ENCODE results near the gene USPL1.

Gene USPL1

GRCh38 chr13:30617315-30618185 lies at the start of gene USPL1:
TSS of gene USPL1 (plus strand) at chr13:30617920. CDS start at chr13:30621141, 3,221 bp downstream.
- H3K27ac Mint-ChIP-seq, result no peak within 1 kb of the TSS
- intact Hi-C loops (cut with micrococcal nuclease), result loop anchor here (1.0 to 5.0 kb wide), 8 partner anchors 10 to 765 kb away; partner anchors contain the start of genes KATNAL1 and UBL3

DNA sequence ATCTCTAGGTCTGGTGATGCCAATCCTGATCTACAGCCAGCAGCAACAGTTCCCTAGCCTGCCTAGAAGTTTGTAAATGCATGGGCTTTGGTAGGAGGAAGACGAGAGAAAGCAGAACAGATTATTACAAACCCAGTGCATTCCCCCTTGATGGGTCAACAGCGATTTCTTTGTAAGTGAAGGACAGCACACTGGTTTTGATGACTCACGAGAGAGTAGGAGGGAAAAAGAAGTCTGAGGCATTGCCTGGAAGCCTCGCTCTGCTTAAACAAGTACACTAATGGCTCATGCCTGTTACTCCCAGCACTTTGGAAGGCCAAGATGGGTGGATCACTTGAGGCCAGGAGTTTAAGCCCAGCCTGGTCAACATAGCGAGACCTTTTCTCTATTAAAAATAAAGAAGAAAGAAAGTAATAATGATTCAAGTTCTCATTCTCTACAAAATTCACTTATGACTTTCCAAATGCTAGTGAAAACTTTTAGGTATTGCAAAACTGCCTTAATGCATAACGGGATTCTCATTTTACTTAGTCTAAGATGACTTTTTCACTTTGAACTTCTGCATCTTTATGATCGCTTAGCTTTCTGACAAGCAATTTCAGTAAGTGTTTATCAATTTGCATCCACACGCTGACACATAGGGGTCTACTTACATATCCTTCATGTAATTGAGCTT lies 47.7 kb upstream of the USPL1 start:
- H3K4me1 Mint-ChIP-seq (ENCODE audit: low read depth), result peaks cover 18% of the 10 kb centered on the region
- H3K27ac Mint-ChIP-seq, result peak overlapping the region; percentile 83
- intact Hi-C loops (cut with micrococcal nuclease), result loop anchor here (5.0 kb wide), 2 partner anchors 47 to 103 kb away; partner anchors contain the start of genes HMGB1 and USPL1
- no peak overlapping the region for H3K4me3 Mint-ChIP-seq
- no peaks in the 10 kb centered on the region for H3K36me3 Mint-ChIP-seq (ENCODE audit: low read depth)
- no peaks in the 10 kb centered on the region for H3K9me3 Mint-ChIP-seq
- H3K27me3 Mint-ChIP-seq, result no peaks in the 10 kb centered on the region

More at GRCh38 chr13:30617315-30618185, at the start of gene USPL1:
- Mint-ChIP-seq H3K4me3 (no peak within 1 kb of the TSS), H3K27me3 (no peaks in the 10 kb centered on the region), H3K36me3 (ENCODE audit: low read depth) (peaks cover 15% of the 10 kb centered on the region), H3K9me3 (no peaks in the 10 kb centered on the region), H3K4me1 (ENCODE audit: low read depth) (peaks cover 18% of the 10 kb centered on the region)

DNA sequence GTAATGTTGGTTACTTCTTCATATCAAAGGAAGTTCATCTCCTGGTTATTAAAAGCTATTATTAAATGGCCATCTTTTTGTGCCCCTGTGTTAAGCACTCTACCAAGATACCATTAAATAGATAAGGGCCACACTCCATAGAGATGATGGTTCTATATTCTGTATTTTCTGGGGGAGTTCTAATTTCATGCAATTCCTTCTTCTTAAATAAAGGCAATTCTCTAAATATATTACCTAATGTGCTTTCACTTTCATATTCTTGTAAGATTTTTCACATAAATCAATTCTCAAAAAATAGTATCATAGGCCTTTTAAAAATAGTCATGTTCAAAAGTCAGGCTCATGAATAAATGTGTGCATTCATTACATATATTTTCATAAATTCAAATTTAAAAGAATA lies 47.0 kb upstream of the USPL1 start:
- intact Hi-C loops (cut with micrococcal nuclease), result loop anchor here (5.0 kb wide), 2 partner anchors 47 to 103 kb away; partner anchors contain the start of genes HMGB1 and USPL1
- H3K4me1 Mint-ChIP-seq (ENCODE audit: low read depth), result peaks cover 18% of the 10 kb centered on the region

GRCh38 chr13:30572859-30573275 lies 44.9 kb upstream of the USPL1 start:
- Mint-ChIP-seq H3K27me3 (peaks cover 11% of the 10 kb centered on the region), H3K36me3 (ENCODE audit: low read depth) (no peaks in the 10 kb centered on the region), H3K9me3 (no peaks in the 10 kb centered on the region), H3K4me1 (ENCODE audit: low read depth) (peaks cover 35% of the 10 kb centered on the region), H3K4me3 (peak overlapping the region; percentile 9), H3K27ac (peak overlapping the region; percentile 63)
- intact Hi-C loops (cut with micrococcal nuclease), result loop anchor here (5.0 kb wide), 2 partner anchors 44 to 106 kb away; partner anchors contain the start of genes HMGB1 and USPL1

More for the DNA sequence above, 47.0 kb upstream of the USPL1 start:
- Mint-ChIP-seq H3K4me3 (no peak overlapping the region), H3K9me3 (no peaks in the 10 kb centered on the region), H3K27me3 (no peaks in the 10 kb centered on the region), H3K36me3 (ENCODE audit: low read depth) (no peaks in the 10 kb centered on the region), H3K27ac (peak overlapping the region; percentile 83)

GRCh38 chr13:30576528-30576927 lies 41.2 kb upstream of the USPL1 start:
- intact Hi-C loops (cut with micrococcal nuclease), result no loop called here
- no peak overlapping the region for H3K27ac Mint-ChIP-seq

DNA sequence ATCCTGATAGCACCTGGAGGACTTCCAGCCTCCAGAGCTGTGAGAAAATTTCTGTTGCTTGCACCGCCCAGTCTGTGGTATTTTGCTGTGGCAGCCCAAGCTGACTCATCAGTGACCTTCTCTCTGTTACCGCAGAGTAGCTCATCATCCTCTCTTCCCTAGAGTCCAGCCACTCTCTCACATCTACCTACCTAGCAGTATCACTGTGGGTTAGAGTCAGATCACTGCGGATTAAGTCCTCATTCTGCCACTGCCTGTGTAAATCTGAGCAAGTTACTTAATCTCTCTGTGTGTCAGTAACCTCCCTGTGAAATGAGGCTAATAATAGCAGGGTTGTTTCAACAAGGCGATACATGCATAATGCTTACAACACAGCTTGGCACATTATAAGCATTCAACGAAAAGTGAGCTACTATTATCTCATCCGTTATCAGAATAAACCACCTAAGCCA lies 40.3 kb upstream of the USPL1 start:
- H3K27me3 Mint-ChIP-seq, result peaks cover 12% of the 10 kb centered on the region
- H3K4me3 Mint-ChIP-seq, result no peak overlapping the region
- no peaks in the 10 kb centered on the region for H3K9me3 Mint-ChIP-seq
- H3K27ac Mint-ChIP-seq, result no peak overlapping the region
- intact Hi-C loops (cut with micrococcal nuclease), result no loop called here
- no peaks in the 10 kb centered on the region for H3K36me3 Mint-ChIP-seq (ENCODE audit: low read depth)
- H3K4me1 Mint-ChIP-seq (ENCODE audit: low read depth), result peaks cover 19% of the 10 kb centered on the region

More at GRCh38 chr13:30576528-30576927, 41.2 kb upstream of the USPL1 start:
- Mint-ChIP-seq H3K9me3 (no peaks in the 10 kb centered on the region), H3K36me3 (ENCODE audit: low read depth) (no peaks in the 10 kb centered on the region), H3K4me3 (no peak overlapping the region), H3K27me3 (peaks cover 12% of the 10 kb centered on the region), H3K4me1 (ENCODE audit: low read depth) (peaks cover 19% of the 10 kb centered on the region)

DNA sequence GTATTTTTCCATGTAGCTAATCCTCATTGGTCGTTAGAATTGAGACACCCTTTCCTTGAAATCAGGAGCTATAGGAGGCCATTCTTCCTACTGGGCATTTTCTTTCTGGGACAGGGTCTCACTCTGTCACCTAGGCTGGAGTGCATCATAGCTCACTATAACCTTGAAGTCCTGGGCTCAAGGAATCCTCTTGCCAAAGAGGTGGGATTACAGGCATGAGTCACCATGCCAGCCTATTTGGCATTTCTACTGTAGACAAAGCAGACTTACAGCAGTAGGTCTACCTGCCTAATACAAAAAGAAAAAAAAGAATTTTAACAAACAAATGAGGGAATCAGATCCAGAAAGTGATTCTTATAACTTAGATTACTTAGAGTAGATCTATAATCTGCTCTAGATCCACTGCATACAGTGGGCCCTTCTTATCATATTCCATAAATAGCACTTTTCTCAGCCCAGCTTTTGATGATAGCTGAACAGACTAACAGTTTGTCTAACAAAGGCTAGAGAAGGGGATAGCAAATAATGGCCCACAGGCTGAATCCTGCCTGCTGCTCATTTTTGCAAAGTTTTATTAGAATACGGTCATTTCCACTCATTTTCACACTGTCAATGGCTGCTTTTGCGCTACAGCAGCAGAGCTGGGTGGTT lies 36.7 kb upstream of the USPL1 start:
- Mint-ChIP-seq H3K4me3 (no peak overlapping the region), H3K36me3 (ENCODE audit: low read depth) (no peaks in the 10 kb centered on the region), H3K9me3 (no peaks in the 10 kb centered on the region), H3K27ac (no peak overlapping the region), H3K4me1 (ENCODE audit: low read depth) (peaks cover 29% of the 10 kb centered on the region), H3K27me3 (peaks cover 12% of the 10 kb centered on the region)
- intact Hi-C loops (cut with micrococcal nuclease), result loop anchor here (1.0 to 10.0 kb wide), 2 partner anchors 226 to 449 kb away; no protein-coding TSS in a partner anchor

DNA sequence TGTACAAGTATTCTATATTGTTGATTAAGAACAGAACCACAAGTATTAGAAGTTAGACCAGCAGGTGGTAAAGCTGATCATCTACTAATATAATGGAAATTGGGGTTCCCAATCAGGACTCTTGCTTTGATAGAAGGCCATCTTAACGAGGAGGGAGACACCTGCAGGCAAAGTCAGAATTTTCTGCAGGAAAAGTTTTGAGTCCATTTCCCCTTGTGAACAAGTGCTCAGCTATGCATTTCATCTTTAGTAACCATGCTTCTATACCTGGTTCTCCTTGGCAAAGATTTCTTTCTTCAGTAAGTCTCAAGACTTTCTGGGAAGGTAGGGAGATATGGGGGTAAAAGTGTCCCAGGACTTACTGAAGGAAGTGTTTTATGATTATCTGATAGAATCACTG lies 36.1 kb upstream of the USPL1 start:
- H3K4me1 Mint-ChIP-seq (ENCODE audit: low read depth), result peaks cover 29% of the 10 kb centered on the region
- no peaks in the 10 kb centered on the region for H3K36me3 Mint-ChIP-seq (ENCODE audit: low read depth)
- H3K27me3 Mint-ChIP-seq, result peaks cover 10% of the 10 kb centered on the region
- H3K27ac Mint-ChIP-seq, result no peak overlapping the region
- no peak overlapping the region for H3K4me3 Mint-ChIP-seq
- intact Hi-C loops (cut with micrococcal nuclease), result loop anchor here (1.0 to 10.0 kb wide), 2 partner anchors 227 to 449 kb away; no protein-coding TSS in a partner anchor
- no peaks in the 10 kb centered on the region for H3K9me3 Mint-ChIP-seq

DNA sequence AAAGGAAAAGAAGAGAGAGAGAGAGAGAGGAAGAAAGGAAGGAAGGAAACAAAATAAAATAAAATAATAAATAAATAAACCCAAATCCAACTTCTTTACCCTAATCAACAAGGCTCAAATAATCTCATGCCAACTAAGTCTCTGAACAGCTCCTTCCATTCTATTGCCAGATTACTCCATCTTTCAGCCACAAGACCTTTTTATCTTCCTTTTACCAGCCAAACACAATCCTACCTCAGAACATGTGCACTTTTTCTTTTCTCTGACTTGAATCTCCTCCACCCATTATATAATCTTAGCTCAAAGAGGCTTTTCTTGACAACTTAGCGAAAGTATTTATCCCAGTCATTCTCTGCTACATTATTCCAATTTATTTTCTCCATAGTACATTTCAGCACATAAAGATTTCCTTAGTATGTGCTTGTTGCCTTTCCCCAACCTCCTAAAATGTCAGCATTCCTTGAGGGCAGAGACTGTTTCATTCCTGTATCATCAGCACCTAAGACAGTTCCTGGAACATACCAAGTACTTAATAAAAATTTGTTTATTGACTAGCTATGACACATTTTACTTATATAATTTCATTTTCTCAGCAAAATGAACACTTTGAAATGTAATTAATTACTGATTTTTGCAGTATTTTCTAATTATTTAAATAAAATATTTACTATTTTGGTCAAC lies 33.5 kb upstream of the USPL1 start:
- H3K27ac Mint-ChIP-seq, result no peak overlapping the region
- H3K4me3 Mint-ChIP-seq, result no peak overlapping the region
- H3K36me3 Mint-ChIP-seq (ENCODE audit: low read depth), result no peaks in the 10 kb centered on the region
- no peaks in the 10 kb centered on the region for H3K9me3 Mint-ChIP-seq
- H3K4me1 Mint-ChIP-seq (ENCODE audit: low read depth), result peaks cover 14% of the 10 kb centered on the region
- no peaks in the 10 kb centered on the region for H3K27me3 Mint-ChIP-seq
- intact Hi-C loops (cut with micrococcal nuclease), result loop anchor here (10.0 kb wide), 1 partner anchor 229 kb away; no protein-coding TSS in a partner anchor

DNA sequence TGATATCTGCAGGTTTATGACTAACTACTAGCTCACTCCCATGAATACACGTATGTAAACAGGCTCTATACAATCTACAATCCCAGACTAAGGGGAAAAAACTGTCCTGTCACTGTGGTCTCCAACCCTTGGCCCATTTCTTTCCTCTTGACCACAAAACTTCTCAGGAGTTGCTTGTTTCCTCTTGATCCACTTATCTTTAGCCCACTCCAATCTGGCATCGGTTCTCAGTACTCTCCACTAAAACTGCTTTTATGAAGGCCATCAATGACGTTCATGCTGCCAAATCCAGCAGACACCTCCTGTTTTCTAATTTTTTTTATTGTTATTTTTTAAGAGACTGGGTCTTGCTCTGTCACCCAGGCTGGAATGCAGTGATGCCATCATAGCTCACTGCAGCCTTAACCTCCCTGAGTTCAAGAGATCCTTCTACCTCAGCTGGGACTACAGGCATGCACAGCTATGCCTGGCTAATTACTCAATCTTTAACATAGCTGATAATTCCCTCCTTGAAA lies 31.9 kb upstream of the USPL1 start:
- H3K27ac Mint-ChIP-seq, result no peak overlapping the region

GRCh38 chr13:30587231-30587630 lies 30.5 kb upstream of the USPL1 start:
- Mint-ChIP-seq H3K27ac (no peak overlapping the region), H3K9me3 (no peaks in the 10 kb centered on the region), H3K4me1 (ENCODE audit: low read depth) (peaks cover 14% of the 10 kb centered on the region), H3K4me3 (no peak overlapping the region), H3K27me3 (no peaks in the 10 kb centered on the region), H3K36me3 (ENCODE audit: low read depth) (no peaks in the 10 kb centered on the region)
- intact Hi-C loops (cut with micrococcal nuclease), result loop anchor here (10.0 kb wide), 1 partner anchor 232 kb away; no protein-coding TSS in a partner anchor

More for the DNA sequence above, 31.9 kb upstream of the USPL1 start:
- intact Hi-C loops (cut with micrococcal nuclease), result loop anchor here (10.0 kb wide), 1 partner anchor 231 kb away; no protein-coding TSS in a partner anchor
- Mint-ChIP-seq H3K4me1 (ENCODE audit: low read depth) (peaks cover 14% of the 10 kb centered on the region), H3K27me3 (no peaks in the 10 kb centered on the region), H3K36me3 (ENCODE audit: low read depth) (no peaks in the 10 kb centered on the region), H3K4me3 (no peak overlapping the region), H3K9me3 (no peaks in the 10 kb centered on the region)

- Mint-ChIP-seq H3K4me1 (ENCODE audit: low read depth) (peaks cover 14% of the 10 kb centered on the region), H3K4me3 (no peak overlapping the region), H3K27ac (no peak overlapping the region), H3K27me3 (no peaks in the 10 kb centered on the region), H3K36me3 (ENCODE audit: low read depth) (no peaks in the 10 kb centered on the region), H3K9me3 (no peaks in the 10 kb centered on the region)
- intact Hi-C loops (cut with micrococcal nuclease), result loop anchor here (10.0 kb wide), 1 partner anchor 233 kb away; no protein-coding TSS in a partner anchor
Observed at GRCh38 chr13:30587739-30588138, 30.0 kb upstream of the USPL1 start.

All from dendritic cell treated with granulocyte-macrophage colony-stimulating factor and Interleukin-4, amounts not matched to agents 40 ng/mL and 50 ng/mL, for 4 days (primary cell).